DOHH2 (cell line): ENCODE results near the gene TMEM231.

ENCODE experiments used
- EZH2phosphoT487 ChIP-seq: fragments of 200-600 bp; sonication (generic); IDR thresholded peaks from 2 replicates; pipeline ENCODE4 v1.6.1; 2017; ENCODE audit warnings: borderline replicate concordance, mild to moderate bottlenecking, antibody characterized with exemption, low read length, moderate library complexity, mixed read lengths
- TF ChIP-seq, protein P1 (sequence below): fragments of 200-600 bp; sonication (generic); IDR thresholded peaks from one replicate; pipeline ENCODE4 v1.5.1; 2014; ENCODE audit warnings: antibody characterized with exemption, mild to moderate bottlenecking, low read depth, low read length; ENCODE audit not compliant: poor library complexity, severe bottlenecking

- TF ChIP-seq, protein P1, sequence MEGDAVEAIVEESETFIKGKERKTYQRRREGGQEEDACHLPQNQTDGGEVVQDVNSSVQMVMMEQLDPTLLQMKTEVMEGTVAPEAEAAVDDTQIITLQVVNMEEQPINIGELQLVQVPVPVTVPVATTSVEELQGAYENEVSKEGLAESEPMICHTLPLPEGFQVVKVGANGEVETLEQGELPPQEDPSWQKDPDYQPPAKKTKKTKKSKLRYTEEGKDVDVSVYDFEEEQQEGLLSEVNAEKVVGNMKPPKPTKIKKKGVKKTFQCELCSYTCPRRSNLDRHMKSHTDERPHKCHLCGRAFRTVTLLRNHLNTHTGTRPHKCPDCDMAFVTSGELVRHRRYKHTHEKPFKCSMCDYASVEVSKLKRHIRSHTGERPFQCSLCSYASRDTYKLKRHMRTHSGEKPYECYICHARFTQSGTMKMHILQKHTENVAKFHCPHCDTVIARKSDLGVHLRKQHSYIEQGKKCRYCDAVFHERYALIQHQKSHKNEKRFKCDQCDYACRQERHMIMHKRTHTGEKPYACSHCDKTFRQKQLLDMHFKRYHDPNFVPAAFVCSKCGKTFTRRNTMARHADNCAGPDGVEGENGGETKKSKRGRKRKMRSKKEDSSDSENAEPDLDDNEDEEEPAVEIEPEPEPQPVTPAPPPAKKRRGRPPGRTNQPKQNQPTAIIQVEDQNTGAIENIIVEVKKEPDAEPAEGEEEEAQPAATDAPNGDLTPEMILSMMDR: no peak
- no peak for TF ChIP-seq EZH2phosphoT487
Observed at GRCh38 chr16:75532142-75532765, 23.8 kb downstream of the TMEM231 start.
